ENCODE measurements around the gene GCSAM. TPM values are rescaled to one million over a fixed set of nuclear protein-coding genes. Genes with fewer than 3 reads are reported as not detected.
A peak's percentile ranks its signal among the peaks of the same experiment; 100 is the strongest.

The GCSAM gene
- total RNA-seq, 6 donors from 2014 or later = 0.31 to 0.81 (median 0.52) TPM; not detected in 2

DNA sequence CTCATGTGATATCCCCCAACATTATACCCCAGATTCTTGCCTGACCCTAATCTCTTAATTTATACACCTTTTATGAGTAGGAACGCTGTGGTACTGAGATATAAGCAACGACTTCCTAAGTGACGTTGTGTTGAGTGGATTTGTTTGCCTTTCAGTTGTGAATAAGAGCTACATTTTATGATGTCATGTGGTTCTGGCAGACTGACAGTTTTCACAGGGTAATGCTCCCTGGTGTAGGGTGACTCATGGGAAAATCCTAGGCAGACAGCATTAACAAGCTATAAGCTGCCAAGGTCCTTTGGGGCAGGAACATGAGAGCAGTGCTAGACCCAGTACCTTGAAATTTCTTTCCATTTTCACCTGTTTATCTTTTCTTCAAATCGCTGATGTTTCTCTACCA, 35.7 kb downstream of the GCSAM start:
- H3K27ac ChIP-seq = no peak overlapping the region

DNA sequence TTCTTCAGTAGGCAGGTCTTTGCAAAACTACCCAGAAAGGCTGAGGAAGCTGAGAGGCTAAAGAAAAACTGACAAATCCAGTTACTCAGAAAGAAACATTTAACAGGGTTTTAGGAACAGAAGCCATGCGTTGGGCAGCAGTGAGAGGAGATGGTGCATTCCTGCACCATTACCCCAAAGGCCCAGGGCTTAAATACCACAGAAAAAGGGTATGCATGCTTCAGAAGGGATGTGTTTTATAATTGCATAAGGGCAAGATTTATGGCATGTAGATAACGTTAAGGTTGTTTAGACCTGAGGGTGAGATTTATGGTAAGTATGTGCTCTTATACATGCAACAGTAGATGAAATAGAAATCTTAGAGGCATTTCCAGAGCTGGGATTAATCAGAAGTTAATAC, 36.9 kb downstream of the GCSAM start:
- Histone ChIP-seq H3K36me3 (no peaks in the 10 kb centered on the region), H3K27me3 (no peaks in the 10 kb centered on the region), H3K27ac (no peak overlapping the region), H3K4me3 (no peak overlapping the region), H3K9me3 (no peaks in the 10 kb centered on the region), H3K4me1 (peaks cover 0 to 13% (median 10%) of the 10 kb centered on the region in 4 donors)
- 77 to 83% methylated on average over 2 of the region's 2 CpGs for WGBS, 2 donors
- ATAC-seq (ENCODE audit: low FRiP score in 2 of 2) (no peak), DNase-seq (no peak)
- TF ChIP-seq CTCF (IDR thresholded peaks at IDR 0.05) = no peak
- no peak for TF ChIP-seq EP300 (IDR thresholded peaks at IDR 0.05)
- TF ChIP-seq POLR2A (IDR thresholded peaks at IDR 0.05) = no peak
- TF ChIP-seq POLR2AphosphoS5 (IDR thresholded peaks at IDR 0.05) = no peak

More for the DNA sequence above, 35.7 kb downstream of the GCSAM start:
- no peak overlapping the region for H3K4me3 ChIP-seq
- TF ChIP-seq POLR2AphosphoS5 (IDR thresholded peaks at IDR 0.05) (no peak), POLR2A (IDR thresholded peaks at IDR 0.05) (no peak), EP300 (IDR thresholded peaks at IDR 0.05) (no peak), CTCF (IDR thresholded peaks at IDR 0.05) (no peak)
- 24 to 25% methylated on average over 4 of the region's 4 CpGs for WGBS, 2 donors
- peak; percentile 63 to 76 for ATAC-seq (ENCODE audit: low FRiP score in 2 of 2)
- no peaks in the 10 kb centered on the region for H3K36me3 ChIP-seq
- no peaks in the 10 kb centered on the region for H3K27me3 ChIP-seq
- DNase-seq = peak in 1 of 2 donors; percentile 46
- H3K4me1 ChIP-seq = peaks cover 0 to 9% (median 8%) of the 10 kb centered on the region in 4 donors
- no peaks in the 10 kb centered on the region for H3K9me3 ChIP-seq

DNA sequence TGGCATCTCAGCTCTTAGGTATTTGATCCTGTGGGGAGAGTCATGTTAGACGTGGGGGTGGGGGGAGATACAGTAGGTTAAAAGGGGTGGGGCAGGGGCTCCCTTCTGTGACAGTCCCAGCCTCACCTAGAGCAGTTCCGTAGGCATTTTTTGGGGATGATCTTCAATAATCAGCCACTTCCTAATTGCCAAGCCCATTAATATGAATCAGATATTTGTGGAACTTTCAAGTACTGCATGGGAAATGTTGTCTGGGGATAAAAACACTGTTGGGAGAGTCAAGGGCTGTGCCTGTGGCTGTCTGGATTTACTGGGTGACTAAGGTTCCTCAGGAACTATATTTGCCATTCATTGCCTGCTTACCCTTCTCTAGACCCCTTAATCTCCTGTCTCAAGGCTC, 37.3 kb downstream of the GCSAM start:
- no peak for DNase-seq
- Histone ChIP-seq H3K27me3 (no peaks in the 10 kb centered on the region), H3K4me3 (no peak overlapping the region), H3K4me1 (peaks cover 0 to 16% (median 13%) of the 10 kb centered on the region in 4 donors), H3K9me3 (no peaks in the 10 kb centered on the region), H3K36me3 (no peaks in the 10 kb centered on the region), H3K27ac (no peak overlapping the region)
- WGBS, 2 donors = 29 to 53% methylated on average over 2 of the region's 2 CpGs
- TF ChIP-seq POLR2A (IDR thresholded peaks at IDR 0.05) = no peak
- TF ChIP-seq CTCF (IDR thresholded peaks at IDR 0.05) = no peak
- TF ChIP-seq POLR2AphosphoS5 (IDR thresholded peaks at IDR 0.05) = no peak
- no peak for TF ChIP-seq EP300 (IDR thresholded peaks at IDR 0.05)
- ATAC-seq (ENCODE audit: low FRiP score in 2 of 2) = no peak

DNA sequence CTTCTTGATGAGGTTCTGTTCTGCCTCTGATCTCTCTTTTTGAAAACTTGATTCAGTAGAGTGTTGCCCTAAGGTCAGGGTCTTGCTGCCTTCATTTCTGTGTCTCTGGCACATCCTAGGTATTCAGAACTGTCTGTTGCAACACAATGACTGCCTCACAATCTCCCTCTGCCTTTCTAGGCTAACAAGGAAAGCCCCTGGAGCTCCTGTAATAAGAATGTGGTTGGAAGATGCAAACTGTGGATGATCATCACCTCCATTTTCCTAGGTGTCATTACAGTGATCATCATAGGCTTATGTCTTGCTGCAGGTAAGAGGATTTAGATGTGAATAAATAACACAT, 39.9 kb downstream of the GCSAM start:
- ATAC-seq (ENCODE audit: low FRiP score in 2 of 2) (peak in 1 of 2 donors; percentile 54), DNase-seq (no peak)
- TF ChIP-seq POLR2A (IDR thresholded peaks at IDR 0.05) = no peak
- no peak for TF ChIP-seq EP300 (IDR thresholded peaks at IDR 0.05)
- no peak for TF ChIP-seq CTCF (IDR thresholded peaks at IDR 0.05)
- no peak for TF ChIP-seq POLR2AphosphoS5 (IDR thresholded peaks at IDR 0.05)
- no peak overlapping the region for H3K4me3 ChIP-seq
- no peak overlapping the region for H3K27ac ChIP-seq
- H3K9me3 ChIP-seq = no peaks in the 10 kb centered on the region
- H3K36me3 ChIP-seq = no peaks in the 10 kb centered on the region
- no peaks in the 10 kb centered on the region for H3K27me3 ChIP-seq
- peaks cover 5 to 21% (median 17%) of the 10 kb centered on the region in 4 donors for H3K4me1 ChIP-seq

DNA sequence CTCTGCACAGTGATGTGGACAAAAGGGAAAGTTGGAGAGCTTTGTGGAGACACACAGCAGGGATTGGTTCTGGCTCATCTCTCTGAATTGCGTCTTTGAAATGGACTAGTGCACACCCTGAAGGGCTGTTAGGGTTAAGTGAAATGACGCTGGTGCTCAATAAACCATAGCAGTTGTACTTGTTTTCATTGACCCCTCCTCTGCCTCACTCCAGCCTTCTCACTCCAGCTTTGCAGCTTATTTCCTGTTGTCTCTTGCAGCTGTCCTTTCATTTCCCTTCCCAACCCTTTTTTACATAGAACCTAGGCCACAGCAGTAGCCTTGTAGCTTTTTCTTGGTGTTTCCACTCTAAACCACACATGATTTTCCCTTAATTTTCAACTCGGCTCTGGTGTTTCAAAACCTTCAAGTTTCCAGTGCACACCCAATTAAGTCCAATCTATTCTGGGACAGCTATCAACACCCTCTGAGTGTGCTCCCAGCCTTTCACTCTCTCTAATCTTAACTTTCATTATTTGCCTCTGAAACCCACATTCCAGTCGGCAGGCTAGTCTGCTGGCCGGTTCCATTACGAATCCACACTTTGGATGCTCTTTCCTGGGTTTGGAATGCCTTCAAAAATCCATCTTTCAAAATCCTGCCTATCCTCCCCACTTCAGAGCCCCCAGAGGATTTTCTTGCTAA, 40.4 kb downstream of the GCSAM start:
- Histone ChIP-seq H3K36me3 (no peaks in the 10 kb centered on the region), H3K4me3 (no peak overlapping the region), H3K27ac (no peak overlapping the region), H3K9me3 (no peaks in the 10 kb centered on the region), H3K27me3 (no peaks in the 10 kb centered on the region), H3K4me1 (peaks cover 5 to 21% (median 19%) of the 10 kb centered on the region in 4 donors)
- DNase-seq = no peak
- WGBS, 2 donors = 51 to 54% methylated on average over 6 of the region's 6 CpGs
- no peak for TF ChIP-seq CTCF (IDR thresholded peaks at IDR 0.05)
- no peak for TF ChIP-seq EP300 (IDR thresholded peaks at IDR 0.05)
- no peak for TF ChIP-seq POLR2AphosphoS5 (IDR thresholded peaks at IDR 0.05)
- no peak for TF ChIP-seq POLR2A (IDR thresholded peaks at IDR 0.05)
- ATAC-seq (ENCODE audit: low FRiP score in 2 of 2) = peak in 1 of 2 donors; percentile 66

Measured in upper lobe of left lung (tissue), 6 donors.